ENCODE results near the gene PTPRE.

Gene PTPRE

GRCh38 chr10:128102480-128103228 lies 195.8 kb downstream of the PTPRE start:
- Histone ChIP-seq H3K4me3 (ENCODE audit: insufficient read depth, low read depth, low read length) (no peak overlapping the region), H3K27me3 (ENCODE audit: control insufficient read depth, insufficient read depth, low read length, poor library complexity, severe bottlenecking) (no peaks in the 10 kb centered on the region), H3K9me3 (ENCODE audit: control insufficient read depth, low read length) (no peaks in the 10 kb centered on the region), H3K27ac (ENCODE audit: insufficient read depth, low read depth, low read length, poor library complexity, severe bottlenecking) (no peak overlapping the region), H3K36me3 (ENCODE audit: control insufficient read depth, insufficient read depth, low read length) (peaks cover 82% of the 10 kb centered on the region), H3K4me1 (ENCODE audit: control insufficient read depth, insufficient read depth, low read length) (no peaks in the 10 kb centered on the region)
- WGBS, 2 experiments: 91% methylated on average over 19 of the region's 19 CpGs

GRCh38 chr10:128103229-128103714 lies 196.4 kb downstream of the PTPRE start:
- no peaks in the 10 kb centered on the region for H3K9me3 ChIP-seq (ENCODE audit: control insufficient read depth, low read length)
- no peaks in the 10 kb centered on the region for H3K27me3 ChIP-seq (ENCODE audit: control insufficient read depth, insufficient read depth, low read length, poor library complexity, severe bottlenecking)
- no peak overlapping the region for H3K4me3 ChIP-seq (ENCODE audit: insufficient read depth, low read depth, low read length)
- peaks cover 86% of the 10 kb centered on the region for H3K36me3 ChIP-seq (ENCODE audit: control insufficient read depth, insufficient read depth, low read length)
- no peak overlapping the region for H3K27ac ChIP-seq (ENCODE audit: insufficient read depth, low read depth, low read length, poor library complexity, severe bottlenecking)
- no peaks in the 10 kb centered on the region for H3K4me1 ChIP-seq (ENCODE audit: control insufficient read depth, insufficient read depth, low read length)
- 90 to 91% methylated on average over 8 of the region's 8 CpGs for WGBS, 2 experiments

DNA sequence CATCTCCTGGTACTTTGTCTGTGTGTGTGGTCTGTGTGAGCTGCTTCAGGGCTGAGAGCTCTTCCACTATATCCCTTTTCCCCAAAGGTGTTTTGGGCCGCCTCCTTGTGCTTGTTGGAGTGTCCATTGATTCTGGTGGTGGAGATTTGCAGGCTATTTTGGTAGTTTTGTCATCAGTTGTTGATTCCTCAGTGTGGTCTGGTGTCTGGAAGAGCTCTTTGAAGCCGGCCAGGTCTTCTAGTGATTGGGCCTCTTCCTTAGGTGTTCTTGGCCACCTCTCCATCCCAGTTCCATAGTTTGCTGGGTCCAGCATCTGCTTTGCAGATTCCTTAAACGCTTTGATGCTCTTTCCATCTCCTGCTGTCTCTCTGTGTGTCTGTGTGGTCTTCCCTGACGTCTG lies 198.5 kb downstream of the PTPRE start:
- 94 to 95% methylated on average over 4 of the region's 4 CpGs for WGBS, 2 experiments
- Histone ChIP-seq H3K27ac (ENCODE audit: insufficient read depth, low read depth, low read length, poor library complexity, severe bottlenecking) (no peak overlapping the region), H3K9me3 (ENCODE audit: control insufficient read depth, low read length) (no peaks in the 10 kb centered on the region), H3K27me3 (ENCODE audit: control insufficient read depth, insufficient read depth, low read length, poor library complexity, severe bottlenecking) (no peaks in the 10 kb centered on the region), H3K4me1 (ENCODE audit: control insufficient read depth, insufficient read depth, low read length) (no peaks in the 10 kb centered on the region), H3K36me3 (ENCODE audit: control insufficient read depth, insufficient read depth, low read length) (peaks cover 89% of the 10 kb centered on the region), H3K4me3 (ENCODE audit: insufficient read depth, low read depth, low read length) (no peak overlapping the region)

DNA sequence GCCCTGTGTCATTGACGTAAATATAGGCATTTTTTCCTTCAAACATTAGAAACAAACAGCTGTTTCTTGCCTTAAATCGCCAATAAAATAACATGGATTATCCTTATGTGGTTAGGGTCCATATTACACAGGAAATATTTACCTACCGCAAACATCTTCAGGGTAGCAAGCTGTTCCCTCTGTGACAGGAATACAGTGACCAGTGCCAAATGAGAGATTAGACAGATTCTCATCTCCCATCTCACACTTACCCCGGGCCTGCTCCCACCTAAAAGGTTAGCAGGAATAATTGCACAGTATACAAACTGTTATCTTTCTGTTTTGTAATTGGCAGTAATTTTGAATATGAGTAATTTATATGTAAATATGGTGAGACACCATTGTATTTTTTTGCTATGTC lies 202.8 kb downstream of the PTPRE start:
- Histone ChIP-seq H3K9me3 (ENCODE audit: control insufficient read depth, low read length) (no peaks in the 10 kb centered on the region), H3K36me3 (ENCODE audit: control insufficient read depth, insufficient read depth, low read length) (peaks cover 92% of the 10 kb centered on the region)
- WGBS, 2 experiments: 98 to 100% methylated on average over 3 to 4 of the region's 4 CpGs

GRCh38 chr10:128110339-128110738 lies 203.4 kb downstream of the PTPRE start:
- no peak overlapping the region for H3K27ac ChIP-seq (ENCODE audit: insufficient read depth, low read depth, low read length, poor library complexity, severe bottlenecking)
- no peaks in the 10 kb centered on the region for H3K27me3 ChIP-seq (ENCODE audit: control insufficient read depth, insufficient read depth, low read length, poor library complexity, severe bottlenecking)
- no peak overlapping the region for H3K4me3 ChIP-seq (ENCODE audit: insufficient read depth, low read depth, low read length)
- no peaks in the 10 kb centered on the region for H3K4me1 ChIP-seq (ENCODE audit: control insufficient read depth, insufficient read depth, low read length)
- no peaks in the 10 kb centered on the region for H3K9me3 ChIP-seq (ENCODE audit: control insufficient read depth, low read length)
- WGBS, 2 experiments: 94 to 95% methylated on average over 3 of the region's 3 CpGs
- H3K36me3 ChIP-seq (ENCODE audit: control insufficient read depth, insufficient read depth, low read length): peaks cover 92% of the 10 kb centered on the region

More for the DNA sequence above, 202.8 kb downstream of the PTPRE start:
- Histone ChIP-seq H3K4me1 (ENCODE audit: control insufficient read depth, insufficient read depth, low read length) (no peaks in the 10 kb centered on the region), H3K27ac (ENCODE audit: insufficient read depth, low read depth, low read length, poor library complexity, severe bottlenecking) (no peak overlapping the region), H3K4me3 (ENCODE audit: insufficient read depth, low read depth, low read length) (no peak overlapping the region), H3K27me3 (ENCODE audit: control insufficient read depth, insufficient read depth, low read length, poor library complexity, severe bottlenecking) (no peaks in the 10 kb centered on the region)

DNA sequence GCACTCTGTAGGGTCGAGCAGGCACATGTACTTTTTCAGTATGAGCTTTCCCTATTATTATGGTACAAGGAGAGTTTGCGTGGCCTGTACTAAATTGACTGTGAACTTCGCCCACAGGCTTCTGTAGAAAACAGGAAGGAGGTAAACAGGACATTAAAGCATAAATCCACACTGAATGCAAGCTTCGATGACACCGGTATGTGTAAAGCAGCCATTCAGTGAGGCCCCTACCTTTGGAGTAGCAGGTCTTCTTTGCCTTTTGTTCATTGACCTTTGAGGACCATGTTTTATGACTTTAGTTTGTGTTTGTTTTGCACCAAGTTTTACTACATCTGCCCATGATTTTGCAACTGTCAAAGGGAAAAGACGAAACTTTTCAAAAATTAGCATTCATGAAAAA lies 204.8 kb downstream of the PTPRE start:
- WGBS, 2 experiments: 93 to 98% methylated on average over 6 of the region's 6 CpGs
- H3K4me3 ChIP-seq (ENCODE audit: insufficient read depth, low read depth, low read length): no peak overlapping the region
- no peaks in the 10 kb centered on the region for H3K9me3 ChIP-seq (ENCODE audit: control insufficient read depth, low read length)
- no peaks in the 10 kb centered on the region for H3K4me1 ChIP-seq (ENCODE audit: control insufficient read depth, insufficient read depth, low read length)
- H3K36me3 ChIP-seq (ENCODE audit: control insufficient read depth, insufficient read depth, low read length): peaks cover 89% of the 10 kb centered on the region
- H3K27me3 ChIP-seq (ENCODE audit: control insufficient read depth, insufficient read depth, low read length, poor library complexity, severe bottlenecking): no peaks in the 10 kb centered on the region
- H3K27ac ChIP-seq (ENCODE audit: insufficient read depth, low read depth, low read length, poor library complexity, severe bottlenecking): no peak overlapping the region

- H3K4me1 ChIP-seq (ENCODE audit: control insufficient read depth, insufficient read depth, low read length): no peaks in the 10 kb centered on the region
- no peaks in the 10 kb centered on the region for H3K9me3 ChIP-seq (ENCODE audit: control insufficient read depth, low read length)
- WGBS, 2 experiments: 96 to 98% methylated on average over 12 of the region's 13 CpGs
- peaks cover 80% of the 10 kb centered on the region for H3K36me3 ChIP-seq (ENCODE audit: control insufficient read depth, insufficient read depth, low read length)
- no peak overlapping the region for H3K4me3 ChIP-seq (ENCODE audit: insufficient read depth, low read depth, low read length)
- H3K27me3 ChIP-seq (ENCODE audit: control insufficient read depth, insufficient read depth, low read length, poor library complexity, severe bottlenecking): no peaks in the 10 kb centered on the region
- no peak overlapping the region for H3K27ac ChIP-seq (ENCODE audit: insufficient read depth, low read depth, low read length, poor library complexity, severe bottlenecking)
These were observed 206.1 kb downstream of the PTPRE start for GRCh38 chr10:128113026-128113425.

GRCh38 chr10:128114901-128115300 lies 208.0 kb downstream of the PTPRE start:
- WGBS, 2 experiments: 96% methylated on average over 2 of the region's 2 CpGs
- Histone ChIP-seq H3K27ac (ENCODE audit: insufficient read depth, low read depth, low read length, poor library complexity, severe bottlenecking) (no peak overlapping the region), H3K4me3 (ENCODE audit: insufficient read depth, low read depth, low read length) (no peak overlapping the region), H3K27me3 (ENCODE audit: control insufficient read depth, insufficient read depth, low read length, poor library complexity, severe bottlenecking) (no peaks in the 10 kb centered on the region), H3K4me1 (ENCODE audit: control insufficient read depth, insufficient read depth, low read length) (no peaks in the 10 kb centered on the region), H3K9me3 (ENCODE audit: control insufficient read depth, low read length) (no peaks in the 10 kb centered on the region), H3K36me3 (ENCODE audit: control insufficient read depth, insufficient read depth, low read length) (peaks cover 75% of the 10 kb centered on the region)

GRCh38 chr10:128115356-128115755 lies 208.5 kb downstream of the PTPRE start:
- Histone ChIP-seq H3K9me3 (ENCODE audit: control insufficient read depth, low read length) (no peaks in the 10 kb centered on the region), H3K4me3 (ENCODE audit: insufficient read depth, low read depth, low read length) (no peak overlapping the region), H3K4me1 (ENCODE audit: control insufficient read depth, insufficient read depth, low read length) (no peaks in the 10 kb centered on the region), H3K36me3 (ENCODE audit: control insufficient read depth, insufficient read depth, low read length) (peaks cover 70% of the 10 kb centered on the region), H3K27ac (ENCODE audit: insufficient read depth, low read depth, low read length, poor library complexity, severe bottlenecking) (no peak overlapping the region), H3K27me3 (ENCODE audit: control insufficient read depth, insufficient read depth, low read length, poor library complexity, severe bottlenecking) (no peaks in the 10 kb centered on the region)
- WGBS, 2 experiments: 92 to 97% methylated on average over 8 of the region's 8 CpGs

GRCh38 chr10:128116187-128116586 lies 209.3 kb downstream of the PTPRE start:
- H3K36me3 ChIP-seq (ENCODE audit: control insufficient read depth, insufficient read depth, low read length): peaks cover 62% of the 10 kb centered on the region
- H3K4me1 ChIP-seq (ENCODE audit: control insufficient read depth, insufficient read depth, low read length): no peaks in the 10 kb centered on the region

More at GRCh38 chr10:128116187-128116586, 209.3 kb downstream of the PTPRE start:
- Histone ChIP-seq H3K27ac (ENCODE audit: insufficient read depth, low read depth, low read length, poor library complexity, severe bottlenecking) (no peak overlapping the region), H3K9me3 (ENCODE audit: control insufficient read depth, low read length) (no peaks in the 10 kb centered on the region), H3K4me3 (ENCODE audit: insufficient read depth, low read depth, low read length) (no peak overlapping the region), H3K27me3 (ENCODE audit: control insufficient read depth, insufficient read depth, low read length, poor library complexity, severe bottlenecking) (no peaks in the 10 kb centered on the region)
- 97 to 98% methylated on average over 4 of the region's 4 CpGs for WGBS, 2 experiments

All from ectodermal cell (in vitro differentiated cells).